SJCRH30 (cell line): ENCODE measurements around the gene LACTB. TPM values are rescaled to one million over a fixed set of nuclear protein-coding genes. Genes with fewer than 3 reads are reported as not detected.

ENCODE experiments used
- DNase-seq, 2 experiments: peaks; one replicate each; pipeline ENCODE4 v3.0.0-alpha.2; 2015 to 2020
- H3K27ac ChIP-seq: fragments of 250-450 bp; sonication (Bioruptor Pico); 2 replicates; pipeline ENCODE4 v1.5.1; 2020; ENCODE audit warnings: mild to moderate bottlenecking, moderate library complexity
- H3K27me3 ChIP-seq: fragments of 250-450 bp; sonication (Bioruptor Pico); 2 replicates; pipeline ENCODE4 v1.5.1; 2020; ENCODE audit warnings: mild to moderate bottlenecking, moderate library complexity
- H3K36me3 ChIP-seq: fragments of 250-450 bp; sonication (Bioruptor Pico); 2 replicates; pipeline ENCODE4 v1.5.1; 2020; ENCODE audit warnings: mild to moderate bottlenecking, moderate library complexity
- H3K4me1 ChIP-seq: fragments of 250-450 bp; sonication (Bioruptor Pico); 2 replicates; pipeline ENCODE4 v1.5.1; 2020; ENCODE audit warnings: mild to moderate bottlenecking, moderate library complexity
- H3K4me3 ChIP-seq: fragments of 250-450 bp; sonication (Bioruptor Pico); 2 replicates; pipeline ENCODE4 v1.5.1; 2020; ENCODE audit warnings: mild to moderate bottlenecking, moderate library complexity
- H3K9me3 ChIP-seq: fragments of 250-450 bp; sonication (Bioruptor Pico); replicated peaks from 2 replicates; pipeline ENCODE4 v1.5.1; 2020; ENCODE audit warnings: mild to moderate bottlenecking, moderate library complexity
- total RNA-seq: library from RNA; depleted of rRNA; stranded (reverse); fragments of >200 nt; shearing (Covaris generic); gene quantifications from 2 replicates; pipeline ENCODE4 v1.2.3, GENCODE V29; 2014

Gene LACTB
- total RNA-seq, 1 experiment from 2014 or later, result 12.9 TPM

- H3K36me3 ChIP-seq, result no peaks in the 10 kb centered on the region
- H3K4me1 ChIP-seq, result no peaks in the 10 kb centered on the region
- H3K27ac ChIP-seq, result no peak overlapping the region
- no peak overlapping the region for H3K4me3 ChIP-seq
- H3K27me3 ChIP-seq, result no peaks in the 10 kb centered on the region
- no peaks in the 10 kb centered on the region; the same call in 1 of the 2 replicates for H3K9me3 ChIP-seq
- DNase-seq, result no peak
These were observed 41.6 kb downstream of the LACTB start for GRCh38 chr15:63163217-63163616.

GRCh38 chr15:63165166-63165859 lies 43.7 kb downstream of the LACTB start:
- H3K36me3 ChIP-seq, result no peaks in the 10 kb centered on the region
- no peak overlapping the region for H3K4me3 ChIP-seq
- no peaks in the 10 kb centered on the region; the same call in 1 of the 2 replicates for H3K9me3 ChIP-seq
- no peaks in the 10 kb centered on the region for H3K4me1 ChIP-seq
- no peaks in the 10 kb centered on the region for H3K27me3 ChIP-seq
- no peak for DNase-seq
- H3K27ac ChIP-seq, result no peak overlapping the region

GRCh38 chr15:63166219-63166618 lies 44.6 kb downstream of the LACTB start:
- Histone ChIP-seq H3K4me1 (no peaks in the 10 kb centered on the region), H3K4me3 (no peak overlapping the region), H3K36me3 (no peaks in the 10 kb centered on the region), H3K27ac (no peak overlapping the region), H3K27me3 (no peaks in the 10 kb centered on the region), H3K9me3 (no peaks in the 10 kb centered on the region; the same call in 1 of the 2 replicates)
- DNase-seq, result no peak

GRCh38 chr15:63169788-63170187 lies 48.1 kb downstream of the LACTB start:
- no peak for DNase-seq
- H3K36me3 ChIP-seq, result no peaks in the 10 kb centered on the region

GRCh38 chr15:63172376-63172775 lies 50.7 kb downstream of the LACTB start:
- no peaks in the 10 kb centered on the region for H3K36me3 ChIP-seq
- no peak overlapping the region for H3K4me3 ChIP-seq
- H3K4me1 ChIP-seq, result peaks cover 8% of the 10 kb centered on the region; the same call in 1 of the 2 replicates
- H3K9me3 ChIP-seq, result no peaks in the 10 kb centered on the region
- H3K27ac ChIP-seq, result no peak overlapping the region
- no peaks in the 10 kb centered on the region for H3K27me3 ChIP-seq
- DNase-seq, result no peak

More at GRCh38 chr15:63169788-63170187, 48.1 kb downstream of the LACTB start:
- peaks cover 4% of the 10 kb centered on the region; the same call in 1 of the 2 replicates for H3K4me1 ChIP-seq
- no peaks in the 10 kb centered on the region; the same call in 1 of the 2 replicates for H3K9me3 ChIP-seq
- no peak overlapping the region for H3K4me3 ChIP-seq
- no peak overlapping the region for H3K27ac ChIP-seq
- H3K27me3 ChIP-seq, result no peaks in the 10 kb centered on the region

GRCh38 chr15:63172851-63173451 lies 51.3 kb downstream of the LACTB start:
- H3K36me3 ChIP-seq, result no peaks in the 10 kb centered on the region
- H3K4me1 ChIP-seq, result peaks cover 10% of the 10 kb centered on the region; the same call in 1 of the 2 replicates
- H3K9me3 ChIP-seq, result no peaks in the 10 kb centered on the region
- H3K27ac ChIP-seq, result no peak overlapping the region
- no peak overlapping the region for H3K4me3 ChIP-seq
- peak; percentile 54 to 72 for DNase-seq
- H3K27me3 ChIP-seq, result no peaks in the 10 kb centered on the region

GRCh38 chr15:63176302-63176701 lies 54.6 kb downstream of the LACTB start:
- H3K4me1 ChIP-seq, result peaks cover 10% of the 10 kb centered on the region; the same call in 1 of the 2 replicates
- no peak overlapping the region for H3K27ac ChIP-seq
- no peak for DNase-seq
- no peaks in the 10 kb centered on the region for H3K36me3 ChIP-seq
- no peaks in the 10 kb centered on the region for H3K27me3 ChIP-seq
- no peaks in the 10 kb centered on the region for H3K9me3 ChIP-seq
- H3K4me3 ChIP-seq, result no peak overlapping the region

GRCh38 chr15:63178034-63178433 lies 56.4 kb downstream of the LACTB start:
- peak in 1 of 2 experiments; percentile 20 for DNase-seq
- Histone ChIP-seq H3K36me3 (no peaks in the 10 kb centered on the region), H3K4me3 (no peak overlapping the region), H3K27ac (no peak overlapping the region), H3K27me3 (no peaks in the 10 kb centered on the region), H3K4me1 (peaks cover 15% of the 10 kb centered on the region), H3K9me3 (no peaks in the 10 kb centered on the region)

GRCh38 chr15:63180746-63181145 lies 59.1 kb downstream of the LACTB start:
- Histone ChIP-seq H3K27me3 (no peaks in the 10 kb centered on the region), H3K4me1 (peaks cover 37% of the 10 kb centered on the region), H3K4me3 (no peak overlapping the region), H3K9me3 (no peaks in the 10 kb centered on the region), H3K36me3 (no peaks in the 10 kb centered on the region), H3K27ac (no peak overlapping the region)
- DNase-seq, result no peak

GRCh38 chr15:63181648-63182047 lies 60.0 kb downstream of the LACTB start:
- H3K9me3 ChIP-seq, result no peaks in the 10 kb centered on the region
- H3K27ac ChIP-seq, result no peak overlapping the region
- no peak for DNase-seq
- no peaks in the 10 kb centered on the region for H3K27me3 ChIP-seq
- H3K4me3 ChIP-seq, result no peak overlapping the region
- no peaks in the 10 kb centered on the region for H3K36me3 ChIP-seq
- peaks cover 44% of the 10 kb centered on the region for H3K4me1 ChIP-seq

- H3K9me3 ChIP-seq, result no peaks in the 10 kb centered on the region
- no peaks in the 10 kb centered on the region for H3K27me3 ChIP-seq
- peaks cover 42% of the 10 kb centered on the region for H3K4me1 ChIP-seq
- DNase-seq, result peak; percentile 94 to 99
- no peak overlapping the region for H3K4me3 ChIP-seq
- no peaks in the 10 kb centered on the region for H3K36me3 ChIP-seq
- H3K27ac ChIP-seq, result peak overlapping the region; percentile 83
These were observed 63.5 kb downstream of the LACTB start for GRCh38 chr15:63185206-63185605.

- Histone ChIP-seq H3K9me3 (no peaks in the 10 kb centered on the region), H3K4me3 (no peak overlapping the region), H3K27ac (peak overlapping the region; percentile 83), H3K4me1 (peaks cover 45% of the 10 kb centered on the region), H3K27me3 (no peaks in the 10 kb centered on the region), H3K36me3 (no peaks in the 10 kb centered on the region)
- DNase-seq, result peak in 1 of 2 experiments; percentile 40
These were observed 64.4 kb downstream of the LACTB start for GRCh38 chr15:63186065-63186464.

- Histone ChIP-seq H3K9me3 (no peaks in the 10 kb centered on the region), H3K27ac (no peak overlapping the region), H3K27me3 (no peaks in the 10 kb centered on the region), H3K4me3 (no peak overlapping the region), H3K4me1 (peaks cover 42% of the 10 kb centered on the region), H3K36me3 (no peaks in the 10 kb centered on the region)
- DNase-seq, result no peak
These were observed 66.0 kb downstream of the LACTB start for GRCh38 chr15:63187589-63188226.

GRCh38 chr15:63188247-63188925 lies 66.7 kb downstream of the LACTB start:
- H3K4me1 ChIP-seq, result peaks cover 36% of the 10 kb centered on the region
- peak overlapping the region; percentile 59 for H3K4me3 ChIP-seq
- H3K27me3 ChIP-seq, result no peaks in the 10 kb centered on the region
- no peaks in the 10 kb centered on the region for H3K36me3 ChIP-seq
- no peak for DNase-seq
- no peaks in the 10 kb centered on the region for H3K9me3 ChIP-seq
- peak overlapping the region; percentile 65 for H3K27ac ChIP-seq
